Globus pallidus (tissue), 1 donor: ENCODE results near the gene FADD.
"Not testable (repeated sequence)": the region's sequence is repeated elsewhere in the genome, so short reads cannot be mapped to it uniquely, and the experiment has no call there.

ENCODE experiments used
- DNase-seq: peaks from one replicate; pipeline ENCODE4 v3.0.0-alpha.2; 2015; ENCODE audit warnings: low spot score

Gene FADD

GRCh38 chr11:70205049-70205725 lies 2.1 kb downstream of the FADD start:
- no peak for DNase-seq

GRCh38 chr11:70205766-70206165 lies 2.7 kb downstream of the FADD start:
- no peak for DNase-seq

- DNase-seq = no peak
These were observed 3.3 kb downstream of the FADD start for GRCh38 chr11:70206226-70206981.

GRCh38 chr11:70206982-70207376 lies 3.9 kb downstream of the FADD start:
- no peak for DNase-seq

- no peak for DNase-seq
These were observed 4.5 kb downstream of the FADD start for GRCh38 chr11:70207531-70208131.

GRCh38 chr11:70209391-70209912 lies 6.4 kb downstream of the FADD start:
- no peak for DNase-seq

GRCh38 chr11:70210051-70210501 lies 7.0 kb downstream of the FADD start:
- DNase-seq = no peak

- DNase-seq = no peak
These were observed 7.4 kb downstream of the FADD start for GRCh38 chr11:70210530-70210929.

GRCh38 chr11:70212227-70212811 lies 9.2 kb downstream of the FADD start:
- DNase-seq = no peak

- DNase-seq = not testable (repeated sequence)
These were observed 14.3 kb downstream of the FADD start for GRCh38 chr11:70217388-70217787.

- DNase-seq = not testable (repeated sequence)
These were observed 15.0 kb downstream of the FADD start for GRCh38 chr11:70218076-70218475.

GRCh38 chr11:70220136-70220535 lies 17.0 kb downstream of the FADD start:
- DNase-seq = no peak

- no peak for DNase-seq
These were observed 17.8 kb downstream of the FADD start for GRCh38 chr11:70220920-70221319.

- DNase-seq = peak; percentile 24
These were observed 22.6 kb downstream of the FADD start for GRCh38 chr11:70225681-70226177.

GRCh38 chr11:70226183-70226582 lies 23.1 kb downstream of the FADD start:
- DNase-seq = no peak

GRCh38 chr11:70226967-70227366 lies 23.9 kb downstream of the FADD start:
- DNase-seq = no peak

- DNase-seq = no peak
These were observed 26.6 kb downstream of the FADD start for GRCh38 chr11:70229737-70230136.

GRCh38 chr11:70230151-70230839 lies 27.2 kb downstream of the FADD start:
- DNase-seq = no peak

- no peak for DNase-seq
These were observed 28.0 kb downstream of the FADD start for GRCh38 chr11:70230840-70231710.

GRCh38 chr11:70233034-70233433 lies 29.9 kb downstream of the FADD start:
- DNase-seq = no peak

- DNase-seq = no peak
These were observed 30.4 kb downstream of the FADD start for GRCh38 chr11:70233511-70233934.
